ENCODE data around the gene SYT9.

DNA sequence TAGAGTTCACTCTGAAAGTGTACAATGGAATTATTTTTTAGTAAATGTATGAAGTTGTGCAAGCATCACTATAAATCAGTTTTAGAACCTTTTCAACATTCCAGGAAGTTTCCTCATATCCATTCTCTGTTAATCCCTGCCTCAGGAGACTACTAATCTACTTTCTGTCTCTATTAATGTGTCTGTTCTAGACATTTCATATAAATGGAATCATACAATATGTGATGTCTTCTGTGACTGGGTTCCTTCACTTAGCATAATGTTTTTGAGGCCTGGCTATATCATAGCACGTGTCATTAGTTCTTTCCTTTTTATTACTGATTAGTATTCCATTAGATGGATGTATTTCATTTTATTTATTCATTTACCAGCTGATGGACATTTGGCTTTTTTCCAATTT, 17.1 kb downstream of the SYT9 start:
- TF ChIP-seq POLR2A (IDR thresholded peaks at IDR 0.05) = no peak
- TF ChIP-seq, protein P1, sequence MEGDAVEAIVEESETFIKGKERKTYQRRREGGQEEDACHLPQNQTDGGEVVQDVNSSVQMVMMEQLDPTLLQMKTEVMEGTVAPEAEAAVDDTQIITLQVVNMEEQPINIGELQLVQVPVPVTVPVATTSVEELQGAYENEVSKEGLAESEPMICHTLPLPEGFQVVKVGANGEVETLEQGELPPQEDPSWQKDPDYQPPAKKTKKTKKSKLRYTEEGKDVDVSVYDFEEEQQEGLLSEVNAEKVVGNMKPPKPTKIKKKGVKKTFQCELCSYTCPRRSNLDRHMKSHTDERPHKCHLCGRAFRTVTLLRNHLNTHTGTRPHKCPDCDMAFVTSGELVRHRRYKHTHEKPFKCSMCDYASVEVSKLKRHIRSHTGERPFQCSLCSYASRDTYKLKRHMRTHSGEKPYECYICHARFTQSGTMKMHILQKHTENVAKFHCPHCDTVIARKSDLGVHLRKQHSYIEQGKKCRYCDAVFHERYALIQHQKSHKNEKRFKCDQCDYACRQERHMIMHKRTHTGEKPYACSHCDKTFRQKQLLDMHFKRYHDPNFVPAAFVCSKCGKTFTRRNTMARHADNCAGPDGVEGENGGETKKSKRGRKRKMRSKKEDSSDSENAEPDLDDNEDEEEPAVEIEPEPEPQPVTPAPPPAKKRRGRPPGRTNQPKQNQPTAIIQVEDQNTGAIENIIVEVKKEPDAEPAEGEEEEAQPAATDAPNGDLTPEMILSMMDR (IDR thresholded peaks at IDR 0.05) = no peak
